Thyroid gland (tissue), 4 donors: Measurements from ENCODE around the gene LRP1. TPM values are rescaled to one million over a fixed set of nuclear protein-coding genes. Genes with fewer than 3 reads are reported as not detected.
A peak's percentile ranks its signal among the peaks of the same experiment; 100 is the strongest.

Experiments
- DNase-seq, 2 donors: peaks; one replicate each; pipeline ENCODE4 v3.0.0-alpha.2; 2019
- H3K27ac ChIP-seq, 3 donors: fragments of 200-600 bp; sonication (generic); 1 replicate in 2 of 3; 2 replicates in 1 of 3; pipeline ENCODE4 v1.5.1; 2016 to 2019; ENCODE audit warnings: mild to moderate bottlenecking in 1 of 3, moderate library complexity in 1 of 3
- H3K27me3 ChIP-seq: fragments of 200-600 bp; sonication (generic); one replicate; pipeline ENCODE4 v1.5.1; 2019
- H3K36me3 ChIP-seq, 2 donors: fragments of 200-600 bp; sonication (generic); one replicate each; pipeline ENCODE4 v1.5.1; 2016 to 2019
- H3K4me1 ChIP-seq, 2 donors: fragments of 200-600 bp; sonication (generic); one replicate each; pipeline ENCODE4 v1.5.1; 2017 to 2019
- H3K4me3 ChIP-seq, 3 donors: fragments of 200-600 bp; sonication (generic); replicated peaks in 1 of 3; 1 replicate in 2 of 3; 2 replicates in 1 of 3; pipeline ENCODE4 v1.5.1; 2016; ENCODE audit warnings: mild to moderate bottlenecking in 1 of 3
- H3K9me3 ChIP-seq: fragments of 200-600 bp; sonication (generic); one replicate; pipeline ENCODE4 v1.5.1; 2017
- CTCF ChIP-seq, 6 experiments: fragments of 200-600 bp in 3 of 6; fragments of 450-650 bp in 3 of 6; sonication (generic) in 3 of 6; IDR thresholded peaks; one replicate each; pipeline ENCODE4 v1.5.1; 2016 to 2019; ENCODE audit warnings: antibody characterized with exemption in 6 of 6, mild to moderate bottlenecking in 2 of 6, inconsistent platforms in 1 of 6, moderate library complexity in 1 of 6
- POLR2A ChIP-seq, 2 donors: fragments of 450-650 bp; IDR thresholded peaks; one replicate each; pipeline ENCODE4 v1.6.1; 2017; ENCODE audit warnings: antibody characterized with exemption in 2 of 2, mild to moderate bottlenecking in 2 of 2, moderate library complexity in 1 of 2
- WGBS, 2 donors: methylation state at CpG; one replicate each; pipeline ENCODE4 v1.1.5; 2017; 5-methylcytosine and 5-hydroxymethylcytosine counted together
- intact Hi-C: fragments of 100-400 bp; cut with DNase I; formaldehyde crosslinking; loops from one replicate; pipeline ENCODE4 v1.15.1; 2023
- total RNA-seq, 4 donors: library from RNA; depleted of rRNA; stranded (reverse); fragments of >200 nt; gene quantifications; one replicate each; pipeline ENCODE4 v1.2.3, GENCODE V29; 2016

Gene LRP1
- total RNA-seq, 4 donors from 2014 or later, result 98.5 to 161 (median 118) TPM

GRCh38 chr12:57097554-57097835 lies 30.8 kb upstream of the LRP1 start:
- TF ChIP-seq CTCF (IDR thresholded peaks at IDR 0.05) (no peak), POLR2A (IDR thresholded peaks at IDR 0.05) (no peak)
- 90 to 92% methylated on average over 8 of the region's 8 CpGs for WGBS, 2 donors
- H3K9me3 ChIP-seq, result no peaks in the 10 kb centered on the region
- H3K27ac ChIP-seq, result no peak overlapping the region
- H3K36me3 ChIP-seq, result peaks cover 32 to 48% of the 10 kb centered on the region in 2 donors
- no peaks in the 10 kb centered on the region for H3K27me3 ChIP-seq
- intact Hi-C loops, result no loop called here
- H3K4me3 ChIP-seq, result no peak overlapping the region
- DNase-seq, result no peak
- H3K4me1 ChIP-seq, result peaks cover 0 to 20% of the 10 kb centered on the region in 2 donors

- 83 to 100% methylated on average over 1 of the region's 1 CpG for WGBS, 2 donors
- intact Hi-C loops, result no loop called here
- no peak for TF ChIP-seq CTCF (IDR thresholded peaks at IDR 0.05)
- TF ChIP-seq POLR2A (IDR thresholded peaks at IDR 0.05), result no peak
- Histone ChIP-seq H3K4me3 (no peak overlapping the region), H3K36me3 (peaks cover 31 to 41% of the 10 kb centered on the region in 2 donors), H3K27ac (peak overlapping the region in 1 of 3 donors; percentile 8), H3K27me3 (no peaks in the 10 kb centered on the region), H3K9me3 (no peaks in the 10 kb centered on the region), H3K4me1 (peaks cover 0 to 9% of the 10 kb centered on the region in 2 donors)
- no peak for DNase-seq
Observed at GRCh38 chr12:57098546-57098945, 29.7 kb upstream of the LRP1 start.

- DNase-seq, result no peak
- no peak overlapping the region for H3K4me3 ChIP-seq
- H3K36me3 ChIP-seq, result peaks cover 33 to 43% of the 10 kb centered on the region in 2 donors
- intact Hi-C loops, result no loop called here
- TF ChIP-seq POLR2A (IDR thresholded peaks at IDR 0.05) (no peak), CTCF (IDR thresholded peaks at IDR 0.05) (no peak)
- H3K9me3 ChIP-seq, result no peaks in the 10 kb centered on the region
- peaks cover 0 to 4% of the 10 kb centered on the region in 2 donors for H3K4me1 ChIP-seq
- peak overlapping the region in 1 of 3 donors; percentile 8 for H3K27ac ChIP-seq
- no peaks in the 10 kb centered on the region for H3K27me3 ChIP-seq
- WGBS, 2 donors, result 70 to 81% methylated on average over 11 of the region's 11 CpGs
Observed at GRCh38 chr12:57099047-57099714, 29.1 kb upstream of the LRP1 start.

- no peaks in the 10 kb centered on the region for H3K4me1 ChIP-seq
- H3K36me3 ChIP-seq, result peaks cover 37 to 46% of the 10 kb centered on the region in 2 donors
- TF ChIP-seq POLR2A (IDR thresholded peaks at IDR 0.05) (no peak), CTCF (IDR thresholded peaks at IDR 0.05) (no peak)
- DNase-seq, result no peak
- no peak overlapping the region for H3K4me3 ChIP-seq
- peak overlapping the region in 1 of 3 donors; percentile 8 for H3K27ac ChIP-seq
- no peaks in the 10 kb centered on the region for H3K27me3 ChIP-seq
- 82 to 92% methylated on average over 12 of the region's 12 CpGs for WGBS, 2 donors
- intact Hi-C loops, result no loop called here
- H3K9me3 ChIP-seq, result no peaks in the 10 kb centered on the region
Observed at GRCh38 chr12:57099766-57100165, 28.5 kb upstream of the LRP1 start.

- no peak for DNase-seq
- intact Hi-C loops, result no loop called here
- WGBS, 2 donors, result 79 to 91% methylated on average over 15 of the region's 15 CpGs
- Histone ChIP-seq H3K27ac (no peak overlapping the region), H3K9me3 (no peaks in the 10 kb centered on the region), H3K4me3 (no peak overlapping the region), H3K4me1 (no peaks in the 10 kb centered on the region), H3K36me3 (peaks cover 32 to 45% of the 10 kb centered on the region in 2 donors), H3K27me3 (no peaks in the 10 kb centered on the region)
- TF ChIP-seq POLR2A (IDR thresholded peaks at IDR 0.05), result no peak
- no peak for TF ChIP-seq CTCF (IDR thresholded peaks at IDR 0.05)
Observed at GRCh38 chr12:57101892-57102695, 26.2 kb upstream of the LRP1 start.
